GM18520 (cell line): ENCODE data around the gene PITX1.

Experiments used
- ATAC-seq: cut with Tn5 transposase; IDR thresholded peaks from one replicate; pipeline ENCODE4 v1.9.1; 2021; ENCODE audit not compliant: unreplicated experiment

PITX1 gene

GRCh38 chr5:135042595-135042994, 8.6 kb upstream of the PITX1 start:
- no peak for ATAC-seq

DNA sequence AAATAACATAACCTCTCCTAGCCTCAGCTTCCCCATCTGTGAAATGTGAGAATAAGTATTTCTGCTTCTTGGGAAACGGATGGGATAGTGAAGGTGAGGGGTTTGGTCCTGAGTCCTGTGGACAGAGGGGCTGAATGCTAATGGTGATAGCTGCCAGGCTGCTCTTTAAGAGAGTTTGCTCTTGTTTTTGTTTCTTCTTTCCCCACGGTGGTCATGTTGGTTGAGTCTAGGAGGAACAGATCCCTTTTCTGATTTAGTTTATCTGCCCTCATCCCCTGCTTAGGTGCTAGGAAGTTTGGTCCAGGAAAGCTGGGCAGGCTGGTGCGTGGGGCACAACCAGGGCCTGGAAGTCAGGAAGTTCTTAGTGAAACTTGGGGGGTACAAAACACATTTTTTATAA, 7.7 kb upstream of the PITX1 start:
- ATAC-seq: no peak

GRCh38 chr5:135041145-135041587, 7.1 kb upstream of the PITX1 start:
- no peak for ATAC-seq

DNA sequence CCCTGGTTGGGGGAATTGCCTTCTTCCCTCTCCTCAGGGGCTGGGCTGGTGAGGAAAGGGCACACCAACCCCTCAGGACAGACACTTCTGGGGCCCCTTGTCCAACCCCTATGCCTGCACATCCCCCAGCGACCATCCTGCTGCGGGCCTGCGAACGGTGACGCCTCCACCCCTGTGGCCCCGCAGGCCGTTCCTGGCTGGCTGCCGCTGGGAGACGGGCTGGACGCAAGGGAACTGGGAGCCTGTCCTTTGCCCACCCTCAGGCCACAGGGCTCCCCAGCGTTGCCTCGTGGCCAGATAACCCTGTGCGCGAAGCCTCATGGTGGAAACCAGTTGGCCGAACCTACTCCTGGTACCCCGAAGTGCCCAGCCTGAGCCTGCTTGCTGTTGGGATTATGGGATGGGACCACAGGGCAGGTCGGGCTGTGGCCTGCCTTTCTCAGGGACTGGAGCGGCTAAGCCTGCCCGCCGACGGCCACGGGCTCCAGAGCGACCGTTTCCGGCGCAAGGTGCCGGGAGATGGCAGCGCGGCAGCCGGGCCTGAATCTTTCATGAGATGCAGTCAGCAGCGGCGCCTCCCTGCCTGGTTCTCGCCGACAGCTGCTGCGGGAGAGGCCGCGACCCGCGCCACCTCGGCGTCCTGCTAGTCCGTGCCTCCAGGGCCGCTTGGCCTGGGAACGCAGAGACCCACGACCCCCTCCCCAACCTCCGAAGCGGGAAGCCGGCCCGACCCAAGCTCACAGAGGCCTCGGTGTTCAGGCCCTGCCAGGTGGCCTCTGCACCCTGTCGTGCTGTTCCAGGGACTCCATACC, 6.5 kb upstream of the PITX1 start:
- ATAC-seq: no peak

DNA sequence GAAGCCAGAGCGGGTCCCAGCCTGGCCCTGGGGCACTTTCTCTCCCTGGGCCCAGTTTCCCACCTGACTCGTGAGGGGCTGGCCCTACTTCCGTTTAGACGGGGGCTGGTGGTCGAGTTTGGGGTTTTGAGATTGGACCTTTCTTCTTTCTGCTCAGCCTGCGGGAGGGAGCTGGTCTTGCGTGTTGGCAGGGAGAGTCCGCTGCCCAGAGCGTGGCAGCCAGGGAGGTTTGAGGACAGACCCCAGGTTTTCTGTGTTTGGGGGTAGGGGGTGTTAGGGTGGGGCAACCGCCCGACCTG, 6.0 kb upstream of the PITX1 start:
- ATAC-seq: no peak

DNA sequence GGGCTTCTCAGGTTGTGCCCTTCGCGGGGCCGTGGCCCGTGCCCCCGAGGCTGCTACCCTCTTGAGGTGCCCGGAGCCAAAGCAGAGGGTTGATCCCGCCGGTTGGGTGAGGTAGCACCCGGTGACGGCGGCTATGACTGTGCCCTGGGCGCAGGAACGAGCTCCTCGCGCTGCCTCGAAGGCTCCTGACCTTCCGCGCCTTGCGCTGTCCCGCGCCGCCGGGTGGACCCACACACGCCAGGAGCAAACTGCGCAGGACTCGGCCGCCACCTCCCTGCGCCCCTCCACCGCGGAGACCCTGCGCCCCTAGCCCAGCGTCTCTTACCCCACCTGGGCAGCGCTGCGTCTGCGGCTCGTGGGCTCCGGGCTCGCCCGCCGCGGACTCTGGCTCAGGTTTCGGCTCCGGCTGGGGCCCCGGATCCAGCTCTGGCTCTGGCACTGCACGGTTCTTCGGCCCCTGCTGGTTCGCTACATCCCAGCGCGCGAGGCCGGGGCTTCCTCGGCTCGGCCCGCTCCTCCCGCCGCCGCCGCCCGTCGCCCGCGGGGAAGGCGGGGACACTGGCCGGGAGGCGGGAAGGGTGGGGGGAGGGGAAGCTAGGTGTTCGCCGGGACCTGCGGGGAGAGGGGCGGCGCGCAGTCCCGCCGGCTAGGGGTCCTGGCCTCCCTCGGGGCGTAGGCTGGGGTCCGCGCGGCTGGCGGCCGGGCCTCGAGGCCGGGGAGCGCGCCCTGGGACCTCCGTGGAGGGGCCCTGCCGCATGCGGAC, 5.4 kb upstream of the PITX1 start:
- ATAC-seq: no peak

GRCh38 chr5:135038813-135039270, 4.8 kb upstream of the PITX1 start:
- no peak for ATAC-seq

DNA sequence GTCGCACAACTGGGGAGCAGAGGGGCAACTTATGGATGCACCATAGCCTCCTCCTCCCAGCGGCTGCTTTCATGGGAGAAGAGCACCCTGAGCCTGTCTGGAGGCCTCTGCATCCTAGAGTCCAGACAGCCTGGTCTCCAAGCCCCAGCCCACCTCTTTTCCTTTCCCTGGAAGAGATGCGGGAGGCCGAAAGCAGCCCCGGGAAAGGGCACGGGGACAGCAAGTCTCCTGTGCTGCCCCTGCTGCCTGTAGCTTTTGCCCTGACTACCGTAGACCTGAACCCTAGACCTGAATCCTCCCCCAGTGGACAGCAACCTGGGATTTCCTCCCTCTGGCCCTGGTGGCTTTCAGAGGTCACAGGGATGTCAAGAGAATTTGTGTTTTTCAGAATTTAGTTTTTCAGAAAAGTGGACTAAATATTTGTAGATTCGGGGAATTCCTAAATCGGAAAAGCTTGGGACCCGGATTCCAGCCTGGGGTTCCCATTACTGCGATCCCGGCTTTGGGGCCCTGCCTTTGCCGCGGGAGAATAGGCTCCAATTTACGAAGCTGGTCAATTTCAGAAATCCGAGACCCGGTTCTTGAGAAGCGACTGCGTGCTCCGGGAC, 4.3 kb upstream of the PITX1 start:
- no peak for ATAC-seq

DNA sequence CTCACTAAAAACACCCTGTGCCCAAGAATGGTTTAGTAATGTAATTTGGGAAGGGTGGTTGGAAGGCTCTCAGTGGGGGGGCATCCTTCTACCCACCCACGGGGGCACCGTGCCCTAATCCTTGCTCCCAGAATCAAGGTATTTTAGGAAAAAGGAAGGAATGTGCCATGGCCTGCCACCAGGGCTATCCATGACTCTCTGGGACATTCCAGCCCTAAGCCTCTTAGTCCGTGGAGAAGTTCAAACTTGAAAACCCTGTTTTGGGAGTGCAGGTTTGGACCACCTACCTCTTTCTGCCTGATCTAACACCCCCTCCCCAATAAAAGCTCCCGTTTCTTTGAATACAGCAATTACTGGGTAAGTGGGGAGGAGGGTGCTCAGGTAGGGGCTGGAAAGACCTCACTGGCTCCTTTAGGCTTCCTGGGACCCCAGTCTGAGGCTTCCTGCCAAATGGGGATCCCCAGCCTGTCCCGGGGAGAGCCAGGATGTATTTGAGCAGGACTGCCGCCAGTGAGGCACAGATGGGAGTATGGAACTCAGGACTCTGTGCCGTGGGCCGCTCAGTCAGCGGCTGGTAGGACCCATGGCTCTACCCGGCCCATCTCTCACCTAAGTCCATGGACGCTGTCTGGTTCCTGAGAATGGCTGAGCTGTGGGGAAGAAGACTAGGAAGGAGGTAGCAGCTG, 3.6 kb upstream of the PITX1 start:
- no peak for ATAC-seq

GRCh38 chr5:135036405-135036804, 2.4 kb upstream of the PITX1 start:
- no peak for ATAC-seq

GRCh38 chr5:135035678-135036030, 1.6 kb upstream of the PITX1 start:
- no peak for ATAC-seq

DNA sequence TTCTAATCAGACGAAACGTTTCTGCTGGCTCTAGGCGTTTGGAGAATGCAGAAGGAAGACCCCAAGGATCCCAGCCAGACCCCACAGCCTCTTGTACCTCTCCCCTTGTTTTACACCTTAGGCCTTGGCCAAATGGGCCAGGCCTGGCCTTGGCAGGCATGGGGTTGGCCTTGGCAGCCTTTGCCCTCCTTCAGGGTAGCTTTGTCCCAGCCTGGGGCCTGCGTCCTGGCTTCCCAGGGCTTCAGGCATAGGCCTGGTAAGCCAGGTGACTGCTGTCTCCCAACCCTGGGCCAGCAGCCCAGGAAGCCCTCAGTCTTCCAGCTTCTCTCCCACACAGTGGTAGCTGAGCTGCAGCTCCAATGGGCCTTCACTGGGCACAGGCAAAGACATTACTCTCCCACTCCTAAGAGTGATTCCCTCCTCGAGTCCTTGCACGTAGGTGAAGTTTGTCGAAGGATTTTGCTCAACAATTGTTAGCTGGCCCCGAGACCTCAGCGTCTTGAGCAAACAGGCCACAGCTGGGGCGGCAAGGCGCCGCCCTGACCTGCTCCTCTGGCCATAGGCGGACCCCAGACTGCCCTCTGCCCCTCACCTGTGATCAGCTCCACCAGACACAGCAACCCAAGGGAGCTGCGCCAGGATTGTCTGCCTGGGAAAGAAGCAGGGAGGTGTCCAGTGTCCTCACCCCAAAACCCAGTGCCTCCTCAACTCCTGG, 1.1 kb upstream of the PITX1 start:
- ATAC-seq: no peak

DNA sequence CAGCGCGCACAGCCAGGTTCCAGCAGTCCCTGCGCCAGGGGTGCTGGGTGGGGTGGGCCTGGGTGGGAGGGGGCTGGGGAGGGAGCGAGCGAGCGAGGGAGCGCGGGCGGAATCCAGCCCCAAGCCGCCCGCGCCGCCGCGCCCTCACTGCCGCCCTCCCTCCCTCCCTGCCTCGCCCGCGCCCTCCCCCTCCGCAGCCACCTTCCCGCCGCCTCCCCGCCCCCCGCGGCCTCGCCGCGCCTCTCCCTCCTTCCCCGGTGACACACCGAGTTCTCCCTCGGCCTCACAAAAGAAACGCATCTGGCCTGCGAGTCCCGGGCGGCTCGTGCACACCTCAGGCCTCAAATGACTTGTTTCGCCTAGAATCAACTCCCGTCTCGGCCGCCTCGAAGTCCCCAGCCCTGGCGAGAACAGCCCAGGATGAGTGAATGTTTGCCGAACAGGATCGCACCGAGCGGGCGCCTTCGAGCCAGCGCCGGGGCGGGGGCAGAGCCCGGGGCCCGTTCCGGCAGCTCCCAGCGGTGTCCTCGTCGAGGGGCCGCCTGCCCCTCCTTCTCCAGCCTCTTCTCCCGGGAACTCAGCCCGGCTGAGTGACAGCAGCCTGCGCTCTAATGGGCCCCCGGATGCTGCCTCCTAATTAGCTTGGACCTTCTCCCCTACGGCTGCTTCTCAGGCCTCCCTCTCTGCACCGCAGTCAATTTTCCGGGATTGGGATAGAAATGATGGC, 371 bp upstream of the PITX1 start:
- ATAC-seq: no peak

GRCh38 chr5:135032999-135033861, 798 bp downstream of the PITX1 start:
- ATAC-seq: no peak

DNA sequence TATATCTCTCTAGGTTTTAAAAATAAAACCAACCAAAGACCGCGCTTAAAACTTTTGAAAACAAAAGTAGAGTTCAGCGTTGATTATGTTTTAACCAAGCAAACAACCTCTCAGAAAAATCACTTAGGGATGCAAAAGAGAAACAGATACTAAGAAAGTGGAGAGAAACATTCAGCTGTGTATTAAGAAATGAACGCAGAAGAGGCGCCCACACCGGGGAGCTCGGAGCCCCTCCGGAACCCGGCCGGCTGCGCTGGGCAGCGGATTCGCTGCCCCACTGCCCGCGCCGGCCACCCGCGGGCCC, 1.4 kb downstream of the PITX1 start:
- no peak for ATAC-seq

- ATAC-seq: no peak
Measured at GRCh38 chr5:135031813-135032694, 2.0 kb downstream of the PITX1 start.

DNA sequence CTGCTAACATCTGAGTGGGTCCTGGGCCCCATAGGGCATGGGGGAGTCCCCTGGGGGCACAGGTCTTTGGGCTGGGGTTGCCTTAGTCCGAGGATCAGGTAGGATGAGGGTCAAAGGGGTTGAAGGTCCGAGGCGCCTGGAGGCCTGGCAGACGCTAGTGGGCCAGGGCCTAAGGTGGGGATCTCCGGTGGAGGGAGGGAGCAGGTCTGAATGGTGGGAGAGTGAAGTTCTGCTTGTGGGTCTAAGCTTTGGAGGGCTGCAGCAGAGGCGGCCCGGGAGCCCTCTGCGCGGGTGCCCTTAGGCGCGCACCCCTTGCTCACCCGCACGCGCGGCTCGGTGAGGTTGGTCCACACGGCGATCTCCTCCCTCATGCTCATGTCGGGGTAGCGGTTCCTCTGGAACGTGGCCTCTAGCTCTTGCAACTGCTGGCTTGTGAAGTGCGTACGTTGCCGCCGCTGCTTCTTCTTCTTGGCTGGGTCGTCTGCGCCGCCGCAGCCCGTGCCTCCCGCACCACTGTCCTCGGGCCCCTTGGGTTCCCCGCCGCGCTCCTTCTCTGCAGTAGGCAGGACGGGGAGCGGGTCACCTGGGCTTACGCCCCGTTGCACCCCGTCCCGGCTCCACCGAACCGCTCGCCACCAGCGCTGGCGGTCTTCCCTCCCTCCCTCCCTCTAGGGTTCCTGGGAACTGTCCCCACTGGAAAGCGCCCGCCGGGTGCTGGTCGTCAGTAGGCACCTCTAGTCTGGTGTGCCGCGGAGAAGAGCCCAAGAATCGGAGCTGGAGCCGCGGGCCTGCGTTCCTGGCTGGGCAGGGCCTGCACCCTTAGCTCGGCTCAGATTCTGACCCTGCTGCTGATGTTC, 2.8 kb downstream of the PITX1 start:
- ATAC-seq: no peak
